ENCODE data around the gene KCNJ4.

The KCNJ4 gene

GRCh38 chr22:38443628-38444521, 11.1 kb downstream of the KCNJ4 start:
- DNase-seq (ENCODE audit: extremely low read depth, low read depth), result no peak
- no peak for TF ChIP-seq CTCF (IDR thresholded peaks at IDR 0.05; ENCODE audit: low read depth, low read length)

- TF ChIP-seq CTCF (IDR thresholded peaks at IDR 0.05; ENCODE audit: low read depth, low read length), result no peak
- DNase-seq (ENCODE audit: extremely low read depth, low read depth), result no peak
These were observed 11.9 kb downstream of the KCNJ4 start for GRCh38 chr22:38442967-38443627.

- DNase-seq (ENCODE audit: extremely low read depth, low read depth), result no peak
- TF ChIP-seq CTCF (IDR thresholded peaks at IDR 0.05; ENCODE audit: low read depth, low read length), result no peak
These were observed 13.2 kb downstream of the KCNJ4 start for GRCh38 chr22:38441620-38442287.

GRCh38 chr22:38440747-38441350, 14.2 kb downstream of the KCNJ4 start:
- TF ChIP-seq CTCF (IDR thresholded peaks at IDR 0.05; ENCODE audit: low read depth, low read length), result no peak
- no peak for DNase-seq (ENCODE audit: extremely low read depth, low read depth)

GRCh38 chr22:38437416-38437815, 17.6 kb downstream of the KCNJ4 start:
- TF ChIP-seq CTCF (IDR thresholded peaks at IDR 0.05; ENCODE audit: low read depth, low read length), result no peak

GRCh38 chr22:38436629-38437395, 18.2 kb downstream of the KCNJ4 start:
- no peak for TF ChIP-seq CTCF (IDR thresholded peaks at IDR 0.05; ENCODE audit: low read depth, low read length)
- no peak for DNase-seq (ENCODE audit: extremely low read depth, low read depth)

More at GRCh38 chr22:38437416-38437815, 17.6 kb downstream of the KCNJ4 start:
- DNase-seq (ENCODE audit: extremely low read depth, low read depth), result no peak

Data from AG09319 (cell line).